ENCODE results near the gene MRC2.

MRC2 gene

GRCh38 chr17:62658136-62658920, 30.9 kb downstream of the MRC2 start:
- no peak for DNase-seq (ENCODE audit: low read depth in 1 of 2, low spot score in 1 of 2)

- DNase-seq (ENCODE audit: low read depth in 1 of 2, low spot score in 1 of 2) = no peak
These were observed 33.2 kb downstream of the MRC2 start for GRCh38 chr17:62660629-62661118.

- no peak for DNase-seq (ENCODE audit: low read depth in 1 of 2, low spot score in 1 of 2)
These were observed 33.9 kb downstream of the MRC2 start for GRCh38 chr17:62661337-62661736.

GRCh38 chr17:62662855-62663254, 35.4 kb downstream of the MRC2 start:
- DNase-seq (ENCODE audit: low read depth in 1 of 2, low spot score in 1 of 2) = no peak

- DNase-seq (ENCODE audit: low read depth in 1 of 2, low spot score in 1 of 2) = no peak
These were observed 35.8 kb downstream of the MRC2 start for GRCh38 chr17:62663304-62663703.

GRCh38 chr17:62664336-62665120, 37.1 kb downstream of the MRC2 start:
- no peak for DNase-seq (ENCODE audit: low read depth in 1 of 2, low spot score in 1 of 2)

GRCh38 chr17:62665599-62665998, 38.1 kb downstream of the MRC2 start:
- DNase-seq (ENCODE audit: low read depth in 1 of 2, low spot score in 1 of 2) = no peak

GRCh38 chr17:62666061-62666800, 38.8 kb downstream of the MRC2 start:
- no peak for DNase-seq (ENCODE audit: low read depth in 1 of 2, low spot score in 1 of 2)

- no peak for DNase-seq (ENCODE audit: low read depth in 1 of 2, low spot score in 1 of 2)
These were observed 39.5 kb downstream of the MRC2 start for GRCh38 chr17:62666801-62667591.

GRCh38 chr17:62668091-62668804, 40.8 kb downstream of the MRC2 start:
- no peak for DNase-seq (ENCODE audit: low read depth in 1 of 2, low spot score in 1 of 2)

- DNase-seq (ENCODE audit: low read depth in 1 of 2, low spot score in 1 of 2) = no peak
These were observed 42.8 kb downstream of the MRC2 start for GRCh38 chr17:62670202-62670821.

GRCh38 chr17:62671553-62671952, 44.1 kb downstream of the MRC2 start:
- no peak for DNase-seq (ENCODE audit: low read depth in 1 of 2, low spot score in 1 of 2)

GRCh38 chr17:62672957-62673356, 45.5 kb downstream of the MRC2 start:
- no peak for DNase-seq (ENCODE audit: low read depth in 1 of 2, low spot score in 1 of 2)

GRCh38 chr17:62673614-62674362, 46.3 kb downstream of the MRC2 start:
- no peak for DNase-seq (ENCODE audit: low read depth in 1 of 2, low spot score in 1 of 2)

- DNase-seq (ENCODE audit: low read depth in 1 of 2, low spot score in 1 of 2) = no peak
These were observed 46.9 kb downstream of the MRC2 start for GRCh38 chr17:62674363-62674739.

- DNase-seq (ENCODE audit: low read depth in 1 of 2, low spot score in 1 of 2) = no peak
These were observed 47.4 kb downstream of the MRC2 start for GRCh38 chr17:62674841-62675240.

- DNase-seq (ENCODE audit: low read depth in 1 of 2, low spot score in 1 of 2) = no peak
These were observed 47.8 kb downstream of the MRC2 start for GRCh38 chr17:62675260-62675659.

GRCh38 chr17:62675701-62676100, 48.2 kb downstream of the MRC2 start:
- no peak for DNase-seq (ENCODE audit: low read depth in 1 of 2, low spot score in 1 of 2)

All from activated T-helper 1 cell treated with anti-CD3 and anti-CD28 coated beads, Interleukin-2, amount 50 U/mL, for 16 hours (primary cell).